Activated CD4-positive, CD25-positive, alpha-beta regulatory T cell treated with anti-CD3 and anti-CD28 coated beads, Interleukin-2, amount 50 U/mL, for 16 hours (primary cell): Measurements from ENCODE around the gene LONP1.
"Not testable (repeated sequence)": the region's sequence is repeated elsewhere in the genome, so short reads cannot be mapped to it uniquely, and the experiment has no call there.

Experiments
- DNase-seq: peaks from one replicate; pipeline ENCODE4 v3.0.0-alpha.2; 2020; ENCODE audit warnings: low read depth, low spot score

LONP1 gene

DNA sequence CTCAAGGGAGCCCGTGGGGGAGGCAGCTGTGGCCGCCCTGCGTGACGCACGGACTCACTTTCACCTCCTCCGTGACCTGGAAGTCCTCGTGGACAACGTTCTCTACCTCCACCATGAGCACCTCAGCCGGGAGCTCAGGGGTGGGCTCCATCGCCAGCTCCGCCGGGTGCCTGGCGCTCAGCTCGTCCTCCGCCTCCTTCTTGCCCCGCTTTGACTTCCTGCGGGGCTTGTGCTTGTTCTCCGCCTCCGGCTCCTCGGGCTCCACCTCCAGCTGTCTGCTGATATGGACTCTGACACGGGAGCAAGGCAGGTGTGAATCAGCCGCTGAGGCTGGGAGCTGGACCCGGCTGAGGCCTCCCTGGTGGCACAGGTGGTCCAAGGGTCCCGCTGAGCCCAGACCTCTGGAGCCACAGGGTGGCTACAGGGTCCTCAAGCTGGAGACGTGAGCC, 8.2 kb downstream of the LONP1 start:
- DNase-seq, result no peak

- no peak for DNase-seq
These were observed 8.9 kb downstream of the LONP1 start for GRCh38 chr19:5711025-5711424.

GRCh38 chr19:5707576-5708575, 12.1 kb downstream of the LONP1 start:
- no peak for DNase-seq

- DNase-seq, result no peak
These were observed 12.9 kb downstream of the LONP1 start for GRCh38 chr19:5706876-5707573.

- no peak for DNase-seq
These were observed 14.4 kb downstream of the LONP1 start for GRCh38 chr19:5705552-5705951.

GRCh38 chr19:5703819-5704818, 15.8 kb downstream of the LONP1 start:
- no peak for DNase-seq

DNA sequence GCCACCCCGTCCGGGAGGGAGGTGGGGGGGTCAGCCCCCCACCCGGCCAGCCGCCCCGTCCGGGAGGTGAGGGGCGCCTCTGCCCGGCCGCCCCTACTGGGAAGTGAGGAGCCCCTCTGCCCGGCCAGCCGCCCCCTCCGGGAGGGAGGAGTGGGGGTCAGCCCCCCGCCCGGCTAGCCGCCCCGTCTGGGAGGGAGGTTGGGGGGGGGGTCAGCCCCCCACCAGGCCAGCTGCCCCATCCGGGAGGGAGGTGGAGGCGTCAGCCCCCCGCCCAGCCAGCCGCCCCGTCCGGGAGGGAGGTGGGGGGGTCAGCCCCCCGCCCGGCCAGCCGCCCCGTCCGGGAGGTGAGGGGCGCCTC, 17.9 kb downstream of the LONP1 start:
- not testable (repeated sequence) for DNase-seq

GRCh38 chr19:5700455-5701092, 19.4 kb downstream of the LONP1 start:
- DNase-seq, result no peak

DNA sequence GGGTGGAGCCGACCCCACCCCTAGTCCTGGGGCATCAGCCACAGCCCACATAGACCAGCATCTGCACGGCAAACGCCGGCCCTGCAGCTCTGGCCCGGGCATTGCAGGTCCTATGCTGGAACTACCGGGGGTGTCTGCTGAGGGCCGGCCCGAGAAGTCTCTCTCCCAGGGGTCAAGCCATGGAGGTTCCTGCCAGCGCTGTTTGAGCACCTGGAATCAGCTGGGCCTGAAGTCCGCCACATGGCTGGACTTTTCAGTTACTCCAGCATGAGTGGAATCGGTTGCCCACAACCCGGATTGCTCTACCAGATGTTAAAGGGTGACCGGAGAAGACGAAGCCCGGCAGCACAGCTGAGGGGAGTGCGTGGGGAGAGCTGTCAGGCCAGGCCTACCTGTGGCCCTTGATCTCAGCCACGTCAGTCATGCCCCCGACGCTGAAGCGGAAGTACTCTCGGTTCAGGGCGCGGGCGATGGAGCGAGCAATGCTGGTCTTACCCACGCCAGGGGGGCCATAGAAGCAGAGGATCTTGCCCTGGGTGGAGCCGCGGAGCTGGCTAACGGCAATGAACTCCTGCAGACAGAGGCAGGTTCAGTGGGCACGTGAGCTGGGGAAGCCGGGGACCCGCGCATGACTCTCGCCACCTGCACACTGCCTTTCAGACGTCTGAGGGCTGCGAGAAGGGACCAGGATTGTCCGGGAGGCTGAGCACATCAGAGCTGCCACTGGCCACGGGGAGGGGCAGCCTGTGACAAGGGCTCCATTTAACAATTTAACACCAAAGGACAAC, 21.1 kb downstream of the LONP1 start:
- no peak for DNase-seq

- DNase-seq, result no peak
These were observed 21.9 kb downstream of the LONP1 start for GRCh38 chr19:5697890-5698634.

DNA sequence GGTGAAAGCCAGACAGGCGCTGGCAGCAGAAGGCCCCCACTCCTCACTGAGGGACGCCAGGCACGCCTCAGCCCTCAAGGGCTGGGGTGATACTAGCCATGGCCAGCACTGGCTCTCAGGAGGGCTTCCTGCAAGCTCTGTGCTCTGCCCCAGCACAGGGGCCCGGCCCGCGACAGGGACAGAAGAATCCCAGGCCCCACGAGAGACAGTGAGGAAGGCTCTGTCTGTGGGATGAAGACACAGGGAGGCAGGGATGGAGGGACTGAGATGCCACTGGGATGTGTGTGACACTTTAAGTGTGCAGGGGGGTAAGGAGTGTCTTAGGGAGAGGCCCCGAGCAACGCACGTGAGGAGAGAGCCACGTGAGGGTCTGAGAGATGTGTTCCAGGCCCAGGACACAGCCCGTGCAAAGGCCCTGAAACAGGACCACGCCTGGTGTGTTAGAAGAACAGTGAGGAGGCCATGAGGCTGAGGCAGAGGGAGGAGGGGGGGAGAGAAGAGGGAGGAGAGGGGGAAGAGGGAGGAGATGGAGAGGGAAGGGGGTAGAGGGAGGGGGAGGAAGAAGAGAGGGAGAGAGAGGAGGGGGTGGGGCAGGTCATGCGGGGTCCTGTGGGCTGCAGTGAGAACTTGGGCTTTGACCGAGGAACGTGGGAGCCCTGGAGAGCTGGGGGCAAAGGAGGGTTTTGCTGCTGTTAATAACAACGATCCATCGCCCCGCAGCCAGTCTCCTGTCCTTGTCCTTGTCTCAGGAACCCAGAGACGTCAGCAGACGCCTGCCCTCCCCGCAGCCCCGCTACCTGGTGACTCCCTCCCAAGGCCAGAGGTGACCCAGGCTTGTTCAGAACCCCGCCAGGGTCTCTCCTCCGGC, 22.7 kb downstream of the LONP1 start:
- DNase-seq, result no peak

DNA sequence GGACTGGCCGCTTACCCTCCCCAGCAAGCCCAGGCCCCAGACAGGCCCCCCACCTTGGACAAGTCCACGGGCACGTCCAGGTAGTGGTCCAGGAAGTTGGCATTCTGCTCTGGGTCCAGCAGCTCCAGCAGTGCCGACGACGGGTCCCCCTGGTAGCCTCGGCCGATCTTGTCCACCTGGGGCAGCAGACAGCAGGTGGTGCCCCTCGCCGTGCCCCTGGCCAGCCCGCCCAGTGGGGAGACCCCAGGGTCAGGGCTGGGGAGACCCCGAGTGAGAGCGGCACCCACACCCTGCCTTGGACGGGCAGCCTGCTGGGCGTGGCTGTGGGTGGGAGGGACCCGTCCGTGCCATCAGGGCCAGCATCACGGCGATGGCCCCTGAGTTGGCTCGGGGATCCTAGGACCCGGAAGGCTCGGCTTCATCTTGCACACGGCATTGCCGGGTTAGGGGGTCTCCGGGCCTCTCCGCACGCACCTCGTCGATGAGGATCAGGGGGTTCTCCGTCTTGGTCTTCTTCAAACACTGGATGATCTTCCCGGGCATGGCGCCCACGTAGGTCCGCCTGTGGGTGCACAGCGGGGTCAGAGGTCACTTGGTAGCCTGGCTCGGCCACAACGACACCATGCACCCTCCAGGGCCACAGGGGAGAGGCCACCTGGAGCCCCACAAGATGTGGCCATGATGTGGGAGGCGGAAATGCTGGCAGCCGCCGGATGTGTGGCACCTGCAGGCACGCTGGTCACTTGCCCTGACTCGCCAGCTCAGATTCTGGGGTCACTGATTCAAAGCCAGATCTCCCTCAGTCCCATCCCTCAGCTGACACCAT, 23.5 kb downstream of the LONP1 start:
- no peak for DNase-seq

DNA sequence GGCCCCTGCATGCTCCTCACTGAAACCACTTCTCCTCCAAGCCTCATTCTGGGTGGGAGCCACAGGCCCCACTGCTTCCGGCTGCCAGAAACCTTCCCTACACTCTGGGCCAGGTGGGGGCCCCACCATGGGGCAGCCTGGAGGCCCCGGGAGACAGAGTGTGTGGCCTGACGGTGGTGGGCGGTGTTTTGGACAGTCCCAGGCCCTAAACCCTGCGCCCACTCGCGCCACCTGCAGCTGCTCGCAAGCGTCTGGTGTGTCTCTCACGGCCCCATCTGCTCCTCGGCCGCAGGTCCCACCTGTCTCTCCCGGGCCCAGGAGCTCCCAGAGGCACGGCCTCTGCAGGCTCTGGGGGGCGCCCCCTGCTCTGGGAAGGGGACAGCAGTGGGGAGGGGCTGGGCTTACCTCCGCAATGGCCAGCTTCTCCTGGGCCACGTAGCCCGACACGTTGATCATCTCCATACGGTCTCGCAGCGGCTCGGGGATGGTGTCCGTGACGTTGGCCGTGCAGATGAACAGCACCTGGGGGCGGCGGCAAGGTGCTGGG, 24.2 kb downstream of the LONP1 start:
- no peak for DNase-seq

- no peak for DNase-seq
These were observed 24.8 kb downstream of the LONP1 start for GRCh38 chr19:5694956-5695648.

GRCh38 chr19:5694167-5694955, 25.6 kb downstream of the LONP1 start:
- DNase-seq, result no peak
